Stimulated activated CD4-positive, alpha-beta T cell treated with anti-CD3 and anti-CD28 coated beads, Interleukin-4, amount 100 ng/mL, for 1 hour (primary cell): Measurements from ENCODE around the gene CERT1.

ENCODE experiments used
- DNase-seq: peaks from one replicate; pipeline ENCODE4 v3.0.0-alpha.2; 2020

Gene CERT1

DNA sequence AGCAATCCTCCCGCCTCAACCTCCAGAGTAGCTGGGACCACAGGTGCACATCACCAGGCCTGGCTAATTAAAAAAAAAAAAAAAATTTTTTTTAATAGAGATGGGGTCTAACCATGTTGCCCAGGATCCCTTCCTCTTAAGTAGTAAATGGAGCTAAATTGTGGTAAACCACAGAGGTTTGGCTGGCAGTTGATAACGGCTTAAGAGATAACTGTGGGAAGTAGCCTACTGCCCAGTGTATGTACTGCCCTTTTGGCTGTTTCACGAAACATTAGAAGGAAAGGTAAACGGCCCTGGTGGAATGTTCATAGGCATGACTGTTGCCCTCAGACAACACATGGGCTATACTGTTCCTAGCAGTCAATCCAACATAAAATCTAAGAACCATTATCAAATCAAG is 130.0 kb downstream of the CERT1 start:
- no peak for DNase-seq

DNA sequence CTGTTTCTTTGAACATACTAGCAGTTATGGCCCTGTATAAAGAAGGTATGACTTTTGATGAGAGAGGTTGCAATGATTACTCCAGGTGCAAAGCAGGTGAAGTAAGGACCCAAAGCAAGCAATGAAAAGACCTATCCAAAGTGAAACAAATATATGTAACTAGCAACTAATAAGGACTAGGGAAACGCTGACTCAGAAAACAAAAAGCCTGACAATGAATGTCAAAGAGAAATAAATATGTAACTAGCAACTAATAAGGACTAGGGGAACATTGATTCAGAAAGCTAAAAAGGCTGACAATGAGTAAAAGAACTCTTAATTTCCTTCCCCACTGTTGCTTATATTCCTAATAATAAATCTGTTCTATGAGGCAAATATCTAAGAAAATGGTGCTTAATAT is 131.3 kb downstream of the CERT1 start:
- DNase-seq: no peak

DNA sequence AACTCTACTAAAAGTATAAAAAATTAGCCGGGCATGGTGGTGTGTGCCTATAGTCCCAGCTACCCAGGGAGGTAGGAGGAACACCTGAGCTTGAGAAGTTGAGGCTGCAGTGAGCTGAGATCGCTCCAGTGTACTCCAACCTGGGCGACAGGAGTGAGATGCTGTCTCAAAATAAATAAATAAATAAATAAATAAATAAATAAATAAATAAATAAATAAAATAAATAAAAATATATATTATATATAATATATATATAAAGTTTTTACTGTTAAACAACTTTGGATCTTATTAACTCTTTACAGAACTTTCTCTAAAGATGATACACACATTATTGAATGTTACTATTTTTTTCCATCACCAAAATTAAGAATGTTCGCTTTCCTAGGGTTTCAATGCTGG is 136.0 kb downstream of the CERT1 start:
- no peak for DNase-seq

DNA sequence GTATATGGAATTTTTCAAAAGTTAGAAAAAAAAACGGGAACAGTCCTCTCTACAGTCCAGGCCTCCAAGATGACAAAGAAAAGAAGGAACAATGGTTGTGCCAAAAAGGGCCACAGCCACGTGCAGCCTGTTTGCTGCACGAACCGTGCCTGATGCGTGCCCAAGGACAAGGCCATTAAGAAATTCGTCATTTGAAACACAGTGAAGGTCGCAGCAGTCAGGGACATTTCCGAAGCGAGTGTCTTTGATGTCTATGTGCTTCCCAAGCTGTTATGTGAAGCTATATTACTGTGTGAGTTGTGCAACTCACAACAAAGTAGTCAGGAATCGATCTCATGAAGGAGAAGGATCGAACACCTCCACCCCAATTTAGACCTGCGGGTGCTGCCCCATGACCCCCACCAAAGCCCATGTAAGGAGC is 137.0 kb downstream of the CERT1 start:
- DNase-seq: no peak

DNA sequence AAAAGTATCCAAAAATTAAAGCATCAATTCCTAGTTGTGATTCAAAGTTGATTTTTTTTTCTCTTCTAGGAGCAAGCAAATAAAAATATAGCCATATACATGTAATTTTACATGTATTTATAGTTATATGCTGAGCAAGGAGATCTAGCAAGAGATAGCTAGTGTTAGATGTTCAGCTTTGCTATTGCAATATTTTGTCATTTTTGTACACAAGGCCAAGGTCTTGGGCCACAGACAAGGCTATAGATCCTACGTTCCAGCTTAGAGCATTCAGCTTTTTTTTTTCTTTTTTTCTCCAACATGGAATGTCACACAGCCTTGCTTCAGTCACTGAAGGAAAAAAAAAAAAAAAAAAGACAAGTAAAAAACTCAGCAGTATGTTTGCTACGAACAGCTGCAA is 137.6 kb downstream of the CERT1 start:
- no peak for DNase-seq

DNA sequence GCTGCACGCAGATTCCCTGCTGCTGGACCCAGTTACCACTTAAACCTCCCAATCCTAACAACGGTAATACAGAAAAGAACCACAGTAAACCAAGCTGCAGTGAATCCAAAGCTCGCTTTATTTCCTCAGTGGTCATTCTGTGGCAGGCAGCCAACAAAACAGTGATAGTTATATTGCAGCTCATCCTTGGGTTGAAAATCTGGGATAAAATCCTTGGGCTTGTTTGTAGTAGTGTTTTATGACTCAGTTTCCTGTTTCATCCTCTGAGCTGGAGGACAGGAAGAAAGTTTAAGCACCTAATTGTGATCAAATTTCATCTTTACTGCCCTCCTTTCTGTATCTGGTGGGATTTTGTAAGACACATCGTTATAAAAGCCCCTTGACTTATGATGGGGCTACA is 143.0 kb downstream of the CERT1 start:
- DNase-seq: no peak

DNA sequence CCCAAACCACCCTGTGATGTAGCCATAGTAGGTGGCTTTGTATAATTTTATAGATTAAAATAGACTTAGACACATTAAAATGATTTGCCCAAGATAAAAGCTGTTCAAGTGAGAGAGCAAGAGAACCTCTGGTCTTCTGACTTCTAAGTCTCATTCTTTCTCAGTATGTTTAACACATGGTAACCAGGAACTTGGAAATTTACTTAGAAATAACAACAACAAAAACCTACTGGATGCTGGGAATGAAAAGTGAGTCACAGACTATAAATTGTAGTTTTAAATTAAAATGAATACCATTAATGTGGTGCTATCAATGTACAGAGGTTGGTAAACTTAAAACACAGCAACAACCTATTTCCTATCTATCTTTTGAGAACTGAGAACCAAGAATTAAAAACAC is 144.0 kb downstream of the CERT1 start:
- no peak for DNase-seq

DNA sequence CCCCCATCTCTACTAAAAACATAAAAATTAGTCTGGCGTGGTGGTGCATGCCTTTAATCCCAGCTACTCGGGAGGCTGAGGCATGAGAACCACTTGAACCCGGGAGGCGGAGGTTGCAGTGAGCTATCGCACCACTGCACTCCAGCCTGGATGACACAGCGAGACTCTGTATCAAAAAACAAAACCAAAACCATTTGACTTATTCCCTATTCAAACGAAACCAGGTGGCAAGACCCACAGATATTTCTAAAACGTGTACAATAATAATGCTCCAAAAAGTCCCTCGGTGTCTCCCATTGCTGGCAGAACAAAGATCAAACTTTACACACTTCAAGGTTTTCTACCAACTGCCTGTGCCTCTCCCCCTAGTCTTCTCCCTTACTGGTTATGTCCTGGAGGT is 144.6 kb downstream of the CERT1 start:
- no peak for DNase-seq

DNA sequence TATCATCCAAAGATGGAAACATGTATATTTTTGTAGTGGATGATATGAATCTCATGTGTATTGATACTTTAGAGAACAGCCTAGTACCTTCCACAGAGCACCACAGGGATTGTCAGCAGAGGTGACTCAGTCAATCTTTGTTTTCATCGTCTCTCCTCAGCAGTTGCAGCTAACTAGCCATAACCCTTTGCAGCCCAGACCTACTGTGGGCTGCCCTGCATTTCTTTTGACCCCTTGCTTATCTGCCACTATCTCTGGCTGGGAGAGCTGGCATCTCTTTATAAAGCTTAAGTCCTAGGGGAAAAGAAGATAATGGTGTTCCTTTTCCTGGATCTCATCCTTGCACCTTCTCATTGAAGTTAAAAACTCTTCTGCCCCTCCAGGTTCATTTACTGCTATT is 145.7 kb downstream of the CERT1 start:
- no peak for DNase-seq

DNA sequence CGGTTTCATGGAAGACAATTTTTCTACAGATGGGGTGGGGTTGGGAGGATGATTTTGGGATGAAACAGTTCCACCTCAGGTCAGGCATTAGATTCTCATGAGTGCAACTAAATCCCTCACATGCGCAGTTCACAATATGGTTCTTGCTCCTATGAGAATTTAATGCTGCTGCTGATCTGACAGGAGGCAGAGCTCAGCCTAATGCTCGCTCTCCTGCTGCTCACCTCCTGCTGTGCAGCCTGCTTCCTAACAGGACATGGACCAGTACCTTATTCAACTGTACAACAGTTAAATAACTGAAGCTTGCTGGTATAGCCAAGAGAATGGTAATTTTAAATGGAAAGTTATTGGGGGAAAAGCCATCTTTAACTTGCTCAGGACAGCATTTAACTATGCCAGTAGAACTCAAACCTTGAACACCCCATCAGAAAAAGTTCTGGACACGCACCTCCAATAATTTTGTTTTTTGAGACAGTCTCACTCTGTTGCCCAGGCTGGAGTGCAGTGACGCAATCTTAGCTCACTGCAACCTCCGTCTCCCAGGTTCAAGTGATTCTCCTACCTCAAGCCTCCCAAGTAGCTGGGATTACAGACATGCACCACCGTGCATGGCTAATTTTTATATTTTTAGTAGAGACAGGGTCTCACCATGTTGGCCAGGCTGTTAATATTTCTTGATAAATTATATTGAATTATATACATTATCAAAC is 146.7 kb downstream of the CERT1 start:
- no peak for DNase-seq

DNA sequence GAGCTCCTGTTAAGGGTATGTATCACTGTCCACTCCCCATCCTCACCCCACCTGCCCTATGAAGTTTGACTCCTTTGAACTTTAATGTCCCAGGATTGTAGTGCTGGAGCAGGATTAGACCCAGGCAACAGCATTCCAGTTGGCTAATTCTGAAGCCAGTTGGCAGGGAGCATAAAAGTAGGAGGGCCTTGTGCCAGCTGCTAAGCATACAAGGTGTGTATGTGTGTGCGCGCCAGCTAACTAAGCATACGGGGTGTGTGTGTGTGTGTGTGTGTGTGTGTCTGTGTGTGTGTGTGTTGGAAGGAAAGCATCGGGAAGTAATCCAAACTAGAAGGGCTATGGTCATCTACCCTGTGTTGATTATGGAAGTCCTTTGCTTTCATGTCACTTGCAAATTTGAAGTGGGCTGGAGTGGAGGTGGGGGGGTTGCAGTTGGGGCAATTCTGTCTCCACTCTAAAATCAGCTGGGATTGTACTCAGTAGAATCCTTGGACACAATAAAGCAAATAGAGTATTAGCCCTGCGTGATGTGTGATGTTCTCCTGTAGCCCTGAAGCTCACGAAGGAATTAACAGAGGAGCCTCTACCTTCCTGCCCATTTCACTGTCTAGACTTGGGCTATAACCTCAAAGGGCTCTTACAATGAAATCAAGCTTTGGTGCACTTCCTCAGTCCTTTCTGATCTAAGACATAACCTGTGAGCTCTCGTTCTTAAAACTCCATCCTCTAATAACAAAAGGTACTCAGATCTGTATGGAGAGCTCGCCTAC is 147.5 kb downstream of the CERT1 start:
- DNase-seq: no peak

DNA sequence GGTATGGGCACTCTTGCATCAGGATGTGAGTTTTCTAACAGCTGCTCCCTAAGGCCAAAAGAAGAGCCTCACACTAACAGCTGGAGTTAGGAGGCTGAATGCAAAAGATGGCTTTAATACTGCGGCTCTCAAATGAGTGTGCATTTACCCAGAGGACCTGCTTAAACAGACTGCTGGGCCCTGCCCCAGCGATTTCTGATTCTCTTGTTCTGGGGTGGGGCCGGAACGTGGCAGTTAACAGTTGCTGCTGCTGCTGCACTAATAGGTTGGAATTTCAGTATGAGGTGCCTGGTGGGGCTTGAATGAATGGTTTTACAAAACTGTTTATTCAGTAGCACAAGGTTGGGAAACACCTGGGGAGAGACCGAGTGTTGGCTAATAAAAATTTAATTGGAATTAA is 148.3 kb downstream of the CERT1 start:
- DNase-seq: no peak

DNA sequence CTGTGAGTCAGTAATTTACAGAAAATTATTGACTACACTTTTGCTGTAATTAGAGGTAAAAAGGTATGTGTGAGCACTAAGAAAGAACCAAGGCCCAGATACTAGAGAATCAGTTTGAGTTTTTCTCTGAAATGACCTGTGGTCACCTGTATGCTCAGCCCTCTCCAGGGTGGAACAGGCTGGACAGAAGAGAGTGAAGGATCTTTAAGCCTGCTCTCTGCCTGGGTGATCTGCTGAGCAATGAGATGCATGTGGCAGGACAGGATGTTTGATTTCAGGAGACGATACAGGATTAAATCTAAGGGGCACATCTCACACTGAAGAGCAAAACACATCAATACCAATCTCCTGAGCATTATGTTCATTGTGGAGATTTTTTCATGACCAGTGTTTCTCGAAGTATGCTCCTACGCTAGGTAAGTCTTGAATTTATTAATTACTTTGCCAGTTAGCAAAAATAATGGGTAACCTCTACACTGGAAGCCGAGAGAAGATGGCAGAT is 148.9 kb downstream of the CERT1 start:
- DNase-seq: no peak

DNA sequence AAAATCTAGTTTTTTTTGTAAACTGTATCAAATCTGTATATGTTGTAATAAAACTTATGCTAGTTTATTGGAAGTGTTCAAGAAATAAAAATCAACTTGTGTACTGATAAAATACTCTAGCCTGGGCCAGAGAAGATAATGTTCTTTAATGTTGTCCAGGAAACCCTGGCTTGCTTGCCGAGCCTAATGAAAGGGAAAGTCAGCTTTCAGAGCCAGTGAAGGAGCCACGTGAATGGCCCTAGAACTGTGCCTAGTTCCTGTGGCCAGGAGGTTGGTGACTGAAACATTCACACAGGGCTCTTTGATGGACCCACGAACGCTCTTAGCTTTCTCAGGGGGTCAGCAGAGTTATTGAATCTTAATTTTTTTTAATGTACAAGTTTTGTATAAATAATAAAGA is 150.1 kb downstream of the CERT1 start:
- no peak for DNase-seq

DNA sequence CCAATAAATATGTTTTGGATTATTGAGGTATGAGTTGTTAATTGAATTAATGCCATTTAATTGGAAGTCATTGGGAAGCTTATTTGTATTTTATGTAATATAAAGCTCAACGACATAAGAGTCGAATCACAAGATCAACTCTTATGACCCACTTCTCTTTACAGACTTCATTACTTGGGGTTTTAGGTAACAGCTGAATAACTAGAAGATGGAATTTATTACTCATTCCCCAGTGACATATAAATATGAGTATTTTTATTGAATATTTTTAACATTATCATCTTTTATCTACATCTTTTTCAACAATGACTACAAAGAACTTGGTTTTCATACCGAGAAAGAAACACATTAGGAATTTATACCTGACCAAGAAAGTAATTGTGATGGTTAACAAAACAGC is 153.3 kb downstream of the CERT1 start:
- no peak for DNase-seq

DNA sequence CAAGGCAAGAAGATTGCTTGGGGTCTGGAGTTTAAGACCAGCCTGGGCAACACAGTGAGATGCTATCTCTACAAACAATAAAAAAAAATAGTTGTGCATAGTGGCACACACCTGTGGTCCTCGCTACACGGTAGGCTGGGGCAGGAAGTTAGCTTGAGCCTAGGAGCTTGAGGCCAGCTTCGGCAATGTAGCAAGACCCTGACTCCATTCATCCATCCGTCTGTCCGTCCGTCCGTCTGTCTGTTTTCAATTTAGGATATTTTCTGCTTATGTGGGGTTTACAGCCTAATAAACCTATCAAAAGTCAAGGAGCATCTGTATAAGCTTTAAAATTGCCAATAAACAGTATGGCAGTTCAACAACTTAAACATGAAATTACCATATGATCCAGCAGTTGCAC is 154.7 kb downstream of the CERT1 start:
- no peak for DNase-seq

DNA sequence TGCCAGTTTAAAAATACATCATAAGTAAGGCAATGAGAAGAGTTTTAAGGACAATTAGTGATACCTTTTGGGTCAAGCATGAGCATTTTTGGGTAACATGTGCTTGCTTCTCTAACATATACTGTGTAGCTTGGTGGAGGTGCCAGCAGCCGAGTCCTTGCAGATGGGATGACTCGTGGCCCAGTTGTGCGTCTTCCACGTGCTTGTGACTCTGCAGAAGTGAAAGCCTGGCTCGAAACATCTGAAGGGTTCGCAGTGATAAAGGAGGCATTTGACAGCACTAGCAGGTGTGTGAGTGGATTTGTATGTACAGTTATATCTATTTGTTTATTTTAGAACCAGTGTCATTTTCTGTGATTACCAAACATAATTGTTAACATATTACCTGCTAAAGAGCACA is 156.2 kb downstream of the CERT1 start:
- no peak for DNase-seq

DNA sequence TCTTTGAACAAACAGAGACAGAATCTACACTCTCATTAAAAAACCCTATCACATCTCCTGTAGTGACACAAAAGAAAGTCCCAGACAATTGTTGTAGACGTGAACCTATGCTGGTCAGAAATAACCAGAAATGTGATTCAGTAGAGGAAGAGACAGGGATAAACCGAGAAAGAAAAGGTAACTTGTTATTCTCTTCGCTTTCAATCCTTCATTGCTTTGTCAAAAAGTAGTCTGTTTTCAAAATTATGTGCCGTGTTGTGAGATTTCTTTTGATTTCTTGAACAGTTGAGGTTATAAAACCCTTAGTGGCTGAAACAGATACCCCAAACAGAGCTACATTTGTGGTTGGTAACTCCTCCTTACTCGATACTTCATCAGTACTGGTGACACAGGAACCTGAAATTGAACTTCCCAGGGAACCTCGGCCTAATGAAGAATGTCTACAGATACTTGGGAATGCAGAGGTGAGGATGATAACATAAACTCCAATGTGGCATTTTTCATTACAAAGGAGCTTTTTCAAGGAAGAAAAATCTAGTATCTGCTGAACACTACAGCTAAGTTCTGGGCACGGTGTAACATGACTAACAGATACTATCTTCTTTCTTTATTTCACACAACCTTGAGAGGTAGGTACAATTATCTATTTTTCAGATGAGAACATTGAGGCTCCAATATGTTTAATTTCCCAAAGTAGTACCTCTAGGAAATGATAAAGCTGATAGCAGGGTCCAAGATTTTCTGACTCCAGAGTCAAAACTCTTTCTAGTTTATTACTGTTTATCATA is 160.1 kb downstream of the CERT1 start:
- no peak for DNase-seq

DNA sequence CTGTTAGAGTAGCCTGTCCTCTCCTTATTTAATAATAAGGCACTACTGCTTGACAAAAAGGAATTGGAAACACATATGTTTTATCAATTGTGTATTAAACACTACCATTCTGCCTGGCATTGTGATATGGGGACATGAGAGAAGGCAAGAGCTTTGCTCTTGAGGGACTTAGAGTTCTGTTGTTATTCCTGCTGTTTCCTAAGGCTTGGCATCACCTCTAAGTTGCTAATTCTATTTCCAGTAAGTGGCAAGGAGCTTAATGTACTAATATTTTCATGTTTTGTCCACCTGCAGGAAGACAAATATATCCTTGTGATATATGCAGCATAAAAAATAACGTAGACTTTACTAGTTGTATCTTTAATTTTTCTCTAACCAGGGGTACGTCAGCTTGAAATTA is 161.8 kb downstream of the CERT1 start:
- no peak for DNase-seq

DNA sequence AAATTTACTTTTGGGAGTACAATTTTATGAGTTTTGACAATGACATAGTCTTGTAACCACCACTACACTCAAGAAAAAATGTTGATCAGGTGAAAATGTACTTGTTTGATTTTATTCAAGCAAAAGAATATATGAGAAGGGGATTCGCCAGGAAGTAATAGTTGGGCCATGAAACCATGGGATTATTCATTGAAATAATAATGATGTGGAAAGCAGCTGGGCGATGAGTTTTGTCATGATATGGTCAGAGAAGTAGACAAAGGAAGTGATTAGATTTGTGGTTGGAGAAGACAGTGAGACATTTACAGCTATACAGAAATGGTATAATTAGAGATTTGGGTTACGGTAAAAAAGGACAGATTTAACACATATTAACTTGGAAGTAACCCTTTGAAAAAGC is 163.2 kb downstream of the CERT1 start:
- no peak for DNase-seq

DNA sequence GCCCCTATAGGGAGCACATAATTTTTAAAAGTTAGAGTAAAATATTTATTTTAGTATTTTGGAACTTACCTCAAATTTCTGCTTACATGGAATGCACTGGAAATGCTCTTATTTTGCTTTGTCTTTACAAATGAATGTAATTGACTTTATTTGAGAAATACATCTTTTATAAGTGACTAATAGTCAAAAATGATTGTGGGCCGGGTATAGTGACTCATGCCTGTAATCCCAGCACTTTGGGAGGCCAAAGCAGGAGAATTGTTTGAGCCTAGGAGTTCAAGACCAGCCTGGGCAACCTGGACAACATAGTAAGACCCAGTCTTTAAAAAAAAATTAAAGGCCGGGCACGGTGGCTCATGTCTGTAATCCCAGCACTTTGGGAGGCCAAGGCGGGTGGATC is 168.6 kb downstream of the CERT1 start:
- no peak for DNase-seq

DNA sequence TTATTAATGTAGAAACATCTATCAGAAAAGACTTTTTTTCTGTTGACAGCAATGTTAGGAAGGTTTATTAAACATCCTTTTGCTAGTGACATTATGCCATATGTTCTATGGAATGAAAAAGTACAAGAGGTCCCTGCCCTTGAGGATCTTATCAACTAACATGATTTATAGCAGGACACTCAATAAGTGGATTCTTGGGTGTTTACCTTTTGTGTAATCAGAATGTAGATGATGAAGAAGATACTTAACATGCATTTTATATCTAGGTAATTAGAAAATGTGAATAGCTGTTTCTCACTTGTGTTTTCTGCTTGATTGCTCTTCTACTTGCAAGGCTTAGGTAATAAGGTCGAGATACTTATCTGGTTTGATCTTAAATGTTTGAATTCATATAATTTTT is 169.5 kb downstream of the CERT1 start:
- no peak for DNase-seq

DNA sequence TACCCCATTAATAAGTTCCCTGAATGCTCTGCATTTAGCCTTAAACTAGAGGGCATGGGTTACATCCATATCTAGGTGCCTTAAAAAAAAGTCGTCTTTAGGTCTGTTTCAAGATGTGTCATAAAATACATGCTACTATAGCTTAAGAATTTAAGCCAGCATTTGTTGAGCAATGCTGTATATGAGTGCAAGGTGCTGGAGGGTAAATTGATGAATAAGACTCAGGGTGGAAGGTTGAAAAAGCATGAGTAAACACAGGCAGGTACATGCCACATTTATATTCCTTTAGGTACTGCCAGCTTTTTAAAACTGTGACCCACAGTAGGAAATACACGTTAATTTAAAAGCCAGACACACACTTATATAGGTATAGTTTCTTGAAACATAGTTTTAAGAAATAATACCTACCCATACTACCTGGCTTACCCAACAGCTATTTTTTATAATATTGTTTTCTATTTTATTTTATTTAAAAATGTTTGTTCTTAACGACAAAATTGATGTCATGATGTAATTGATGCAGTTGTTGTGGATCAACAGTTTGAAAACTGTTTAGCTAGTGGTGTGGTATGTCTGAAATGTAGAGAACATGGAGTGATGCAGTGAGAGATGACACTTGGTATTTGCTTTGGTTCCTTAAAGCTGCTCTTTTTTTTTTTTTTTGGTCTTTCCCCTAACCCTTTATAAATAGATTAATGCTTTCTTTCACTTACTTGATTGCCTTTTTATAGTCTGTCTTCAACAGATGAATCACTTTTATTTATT is 170.5 kb downstream of the CERT1 start:
- DNase-seq: no peak
